ENCODE results near the gene PPFIBP1.

DNA sequence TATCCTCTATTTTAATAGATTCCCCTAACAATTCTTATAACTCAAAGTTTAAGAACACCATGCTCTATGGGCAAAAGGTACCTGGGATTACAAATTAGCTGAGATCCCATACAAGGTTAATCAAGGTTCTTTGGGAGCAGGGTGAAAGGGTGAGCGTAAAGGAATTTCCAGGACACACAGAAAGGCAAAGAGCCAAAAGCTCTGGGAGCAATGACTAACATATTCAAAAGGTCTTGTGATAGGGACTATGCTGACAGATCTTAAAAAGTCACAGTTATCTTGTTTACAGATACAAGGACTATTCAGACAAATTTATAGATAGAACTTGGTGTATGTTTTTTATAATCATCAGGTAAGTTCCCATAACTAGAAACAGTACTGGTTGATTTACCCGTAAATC lies 19.5 kb upstream of the PPFIBP1 start:
- TF ChIP-seq SIN3A (IDR thresholded peaks at IDR 0.05; ENCODE audit: borderline replicate concordance, low read depth, low read length) (no peak), SMC3 (IDR thresholded peaks at IDR 0.05; ENCODE audit: low read depth, low read length) (no peak), RCOR1 (IDR thresholded peaks at IDR 0.05; ENCODE audit: low read length) (no peak), YY1 (IDR thresholded peaks at IDR 0.05; ENCODE audit: low read depth) (no peak)
- TF ChIP-seq, protein P1, sequence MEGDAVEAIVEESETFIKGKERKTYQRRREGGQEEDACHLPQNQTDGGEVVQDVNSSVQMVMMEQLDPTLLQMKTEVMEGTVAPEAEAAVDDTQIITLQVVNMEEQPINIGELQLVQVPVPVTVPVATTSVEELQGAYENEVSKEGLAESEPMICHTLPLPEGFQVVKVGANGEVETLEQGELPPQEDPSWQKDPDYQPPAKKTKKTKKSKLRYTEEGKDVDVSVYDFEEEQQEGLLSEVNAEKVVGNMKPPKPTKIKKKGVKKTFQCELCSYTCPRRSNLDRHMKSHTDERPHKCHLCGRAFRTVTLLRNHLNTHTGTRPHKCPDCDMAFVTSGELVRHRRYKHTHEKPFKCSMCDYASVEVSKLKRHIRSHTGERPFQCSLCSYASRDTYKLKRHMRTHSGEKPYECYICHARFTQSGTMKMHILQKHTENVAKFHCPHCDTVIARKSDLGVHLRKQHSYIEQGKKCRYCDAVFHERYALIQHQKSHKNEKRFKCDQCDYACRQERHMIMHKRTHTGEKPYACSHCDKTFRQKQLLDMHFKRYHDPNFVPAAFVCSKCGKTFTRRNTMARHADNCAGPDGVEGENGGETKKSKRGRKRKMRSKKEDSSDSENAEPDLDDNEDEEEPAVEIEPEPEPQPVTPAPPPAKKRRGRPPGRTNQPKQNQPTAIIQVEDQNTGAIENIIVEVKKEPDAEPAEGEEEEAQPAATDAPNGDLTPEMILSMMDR (IDR thresholded peaks at IDR 0.05): no peak
- TF ChIP-seq, protein P2, sequence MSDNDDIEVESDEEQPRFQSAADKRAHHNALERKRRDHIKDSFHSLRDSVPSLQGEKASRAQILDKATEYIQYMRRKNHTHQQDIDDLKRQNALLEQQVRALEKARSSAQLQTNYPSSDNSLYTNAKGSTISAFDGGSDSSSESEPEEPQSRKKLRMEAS (IDR thresholded peaks at IDR 0.05; ENCODE audit: low read depth): no peak

All from SK-N-SH (cell line).